ENCODE results near the gene KCNMA1.

Gene KCNMA1

GRCh38 chr10:77244746-77245145, 392.9 kb downstream of the KCNMA1 start:
- no peak for DNase-seq (ENCODE audit: low read depth in 2 of 2)

DNA sequence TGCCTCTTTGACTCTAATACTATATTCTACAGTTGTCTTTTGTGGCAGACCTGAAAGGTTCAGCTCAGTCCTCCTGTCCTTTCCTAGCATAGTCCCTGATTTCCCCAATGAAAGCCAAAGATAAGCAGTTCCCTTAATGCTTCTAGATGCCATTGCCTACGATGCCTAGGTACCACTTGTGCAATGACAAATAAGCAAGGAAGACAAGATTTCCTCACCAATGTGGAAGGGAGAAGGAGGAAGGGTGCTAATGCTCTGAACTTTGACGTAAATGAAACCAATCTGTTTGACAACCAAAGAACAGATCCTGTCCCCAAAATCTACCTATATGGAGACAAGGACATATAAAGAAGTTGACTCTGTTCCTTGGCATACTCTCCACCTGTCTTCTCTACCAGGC, 393.3 kb downstream of the KCNMA1 start:
- DNase-seq (ENCODE audit: low read depth in 2 of 2) = no peak

GRCh38 chr10:77241350-77241725, 396.3 kb downstream of the KCNMA1 start:
- DNase-seq (ENCODE audit: low read depth in 2 of 2) = no peak

GRCh38 chr10:77240706-77241349, 396.8 kb downstream of the KCNMA1 start:
- no peak for DNase-seq (ENCODE audit: low read depth in 2 of 2)

- no peak for DNase-seq (ENCODE audit: low read depth in 2 of 2)
Observed at GRCh38 chr10:77240041-77240652, 397.5 kb downstream of the KCNMA1 start.

DNA sequence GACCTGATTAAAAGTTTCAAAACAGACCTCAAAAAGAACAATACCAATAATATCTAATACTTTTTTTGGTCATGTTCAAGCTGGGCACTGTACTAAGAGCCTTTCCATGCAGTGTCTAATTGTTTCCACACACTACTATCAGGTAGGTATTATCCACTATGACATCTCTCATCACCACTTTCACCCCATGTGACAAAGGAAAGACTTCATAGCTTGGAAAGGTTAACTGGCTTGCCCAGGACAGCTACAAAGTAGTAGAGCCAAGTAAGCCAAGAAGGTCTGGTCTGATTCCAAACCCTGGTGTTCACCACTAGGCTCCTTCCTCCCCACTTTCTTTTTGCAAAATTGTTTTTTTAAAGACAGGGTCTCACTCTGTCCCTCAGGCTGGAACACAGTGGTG, 400.5 kb downstream of the KCNMA1 start:
- no peak for DNase-seq (ENCODE audit: low read depth in 2 of 2)

GRCh38 chr10:77236700-77237099, 400.9 kb downstream of the KCNMA1 start:
- no peak for DNase-seq (ENCODE audit: low read depth in 2 of 2)

- DNase-seq (ENCODE audit: low read depth in 2 of 2) = no peak
Observed at GRCh38 chr10:77236029-77236428, 401.6 kb downstream of the KCNMA1 start.

DNA sequence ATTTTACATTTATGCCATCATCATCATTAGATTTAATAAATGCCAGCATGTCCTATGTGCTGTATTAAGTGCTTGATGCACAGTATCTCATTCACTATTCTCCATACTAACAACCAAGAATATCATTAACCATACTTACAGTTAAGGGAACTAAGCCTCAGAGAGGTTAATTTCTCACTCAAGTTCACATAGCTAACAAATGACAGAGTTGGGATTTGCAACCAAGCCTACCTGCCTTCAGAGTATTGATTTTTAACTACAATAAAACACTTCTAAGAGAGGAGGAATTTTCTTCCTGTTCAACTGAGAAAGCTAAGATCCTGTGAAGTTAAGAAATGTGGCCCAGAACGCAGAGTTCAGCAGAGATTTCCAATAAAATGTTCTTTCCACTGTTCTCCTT, 403.0 kb downstream of the KCNMA1 start:
- DNase-seq (ENCODE audit: low read depth in 2 of 2) = no peak

DNA sequence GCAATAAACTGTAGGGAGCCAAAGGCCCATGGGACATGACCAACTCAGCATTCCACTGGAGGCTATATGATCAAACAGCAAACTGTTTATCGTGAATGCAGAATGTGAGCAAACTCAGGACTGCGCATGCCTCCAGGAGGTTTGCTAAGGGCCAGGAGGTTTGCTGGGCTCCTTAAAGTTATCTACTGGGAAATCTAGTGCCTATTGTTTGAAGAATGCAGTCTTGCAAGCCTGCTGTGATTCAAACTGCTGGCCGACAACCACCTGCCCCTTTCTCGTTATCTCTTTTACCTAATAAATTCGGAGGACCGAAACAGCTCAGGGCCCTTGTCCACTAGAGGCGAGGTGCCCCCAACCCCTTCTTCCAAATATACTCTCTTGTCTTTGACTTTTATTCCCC, 404.1 kb downstream of the KCNMA1 start:
- no peak for DNase-seq (ENCODE audit: low read depth in 2 of 2)

- no peak for DNase-seq (ENCODE audit: low read depth in 2 of 2)
Observed at GRCh38 chr10:77231884-77232610, 405.6 kb downstream of the KCNMA1 start.

DNA sequence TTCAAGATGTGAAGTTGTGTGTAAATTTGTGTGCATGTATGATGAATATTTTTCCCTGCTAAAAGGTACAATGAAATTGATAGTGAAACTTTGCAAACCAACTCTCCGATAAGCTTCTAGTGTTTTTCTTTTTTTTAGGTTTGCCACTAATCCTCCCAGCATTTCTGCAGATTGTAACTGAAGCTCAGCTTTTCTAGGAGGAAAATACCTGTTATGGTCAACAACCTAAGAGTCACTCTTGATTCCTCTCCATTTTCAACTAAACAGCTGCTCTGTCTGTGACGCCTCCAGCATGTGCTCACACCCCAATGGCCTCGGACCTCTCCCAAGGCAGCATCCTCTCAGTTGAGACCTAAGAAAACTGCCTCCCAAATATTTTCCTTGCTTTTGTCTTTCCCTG, 406.2 kb downstream of the KCNMA1 start:
- DNase-seq (ENCODE audit: low read depth in 2 of 2) = no peak

DNA sequence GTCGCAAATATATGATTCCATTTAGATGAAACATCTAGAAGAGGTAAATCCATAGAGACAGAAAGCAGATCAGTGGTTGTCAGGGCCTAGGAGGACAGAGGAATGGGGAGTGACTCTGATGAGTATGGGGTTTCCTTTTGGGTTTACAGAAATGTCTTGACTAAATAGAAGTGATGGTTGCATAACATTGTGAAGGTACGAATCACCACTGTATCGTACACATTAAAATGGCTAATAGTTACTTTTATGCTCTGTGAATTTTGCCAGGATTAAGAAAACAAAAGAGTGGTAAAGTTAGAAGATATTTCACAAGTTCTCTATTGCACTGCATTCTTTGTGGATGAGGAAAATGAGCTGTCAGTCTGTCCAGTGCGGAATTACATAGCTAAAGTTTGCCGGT, 407.4 kb downstream of the KCNMA1 start:
- DNase-seq (ENCODE audit: low read depth in 2 of 2) = peak; percentile 80 to 83

- no peak for DNase-seq (ENCODE audit: low read depth in 2 of 2)
Observed at GRCh38 chr10:77229704-77230103, 407.9 kb downstream of the KCNMA1 start.

DNA sequence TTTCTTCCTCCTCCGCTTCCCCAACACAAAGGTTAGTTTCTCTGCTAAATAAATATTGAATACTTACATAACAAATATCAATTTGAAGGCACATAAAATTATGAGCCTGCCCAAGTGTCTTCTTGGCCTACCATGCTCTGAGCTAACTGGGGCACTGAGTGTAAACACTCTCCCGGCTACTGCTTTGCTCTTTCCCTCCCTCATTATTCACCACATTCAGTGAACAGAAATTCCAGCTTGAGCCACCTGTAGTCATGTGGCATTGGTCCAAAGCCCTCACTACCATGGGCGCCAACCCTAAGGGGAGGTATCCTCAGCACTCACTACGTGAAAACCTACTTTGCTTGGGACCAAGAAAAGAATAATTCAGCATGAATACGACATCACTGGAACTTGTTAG, 409.0 kb downstream of the KCNMA1 start:
- no peak for DNase-seq (ENCODE audit: low read depth in 2 of 2)

GRCh38 chr10:77226853-77227565, 410.6 kb downstream of the KCNMA1 start:
- no peak for DNase-seq (ENCODE audit: low read depth in 2 of 2)

- DNase-seq (ENCODE audit: low read depth in 2 of 2) = no peak
Observed at GRCh38 chr10:77226452-77226851, 411.2 kb downstream of the KCNMA1 start.

GRCh38 chr10:77226020-77226419, 411.6 kb downstream of the KCNMA1 start:
- no peak for DNase-seq (ENCODE audit: low read depth in 2 of 2)

GRCh38 chr10:77223526-77224460, 413.8 kb downstream of the KCNMA1 start:
- DNase-seq (ENCODE audit: low read depth in 2 of 2) = no peak

DNA sequence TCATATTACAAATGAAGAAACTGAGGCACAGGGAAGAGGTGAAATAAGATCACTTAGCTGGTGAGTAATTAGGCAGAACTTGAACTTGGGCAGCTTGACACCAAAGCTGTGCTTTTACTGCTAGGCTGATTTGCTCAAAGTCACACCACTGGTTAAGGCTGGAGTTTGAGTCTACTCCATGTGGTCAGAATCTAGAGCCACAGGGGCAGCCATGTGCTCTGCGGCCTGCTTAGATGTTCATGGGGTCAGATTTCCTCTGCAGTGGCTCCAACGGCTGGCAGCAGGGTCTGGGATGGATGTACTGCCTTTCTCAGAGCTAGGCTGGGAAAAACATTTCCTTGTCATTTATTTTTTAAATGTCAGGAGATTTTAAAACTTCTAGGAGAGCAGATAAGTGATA, 417.5 kb downstream of the KCNMA1 start:
- no peak for DNase-seq (ENCODE audit: low read depth in 2 of 2)

GRCh38 chr10:77219046-77219445, 418.6 kb downstream of the KCNMA1 start:
- no peak for DNase-seq (ENCODE audit: low read depth in 2 of 2)
